T-helper 1 cell treated with Interleukin-12 subunit alpha and Interleukin-12 subunit beta and Interleukin-4 antibody, amounts not matched to agents 30 ng/mL and 1 ng/mL, for 36 hours (primary cell): ENCODE results near the gene CAPN9. TPM values are rescaled to one million over a fixed set of nuclear protein-coding genes. Genes with fewer than 3 reads are reported as not detected.

ENCODE experiments used
- intact Hi-C: fragments of 100-400 bp; cut with micrococcal nuclease; formaldehyde crosslinking; loops from one replicate; pipeline ENCODE4 v1.15.1; 2024
- total RNA-seq: library from RNA; stranded (reverse); gene quantifications from 2 replicates; pipeline ENCODE4 v1.2.3, GENCODE V29; 2022

Gene CAPN9
- total RNA-seq, 1 donor from 2014 or later = not detected

- intact Hi-C loops = no loop called here
Measured at GRCh38 chr1:230794871-230795605, 47.9 kb downstream of the CAPN9 start.

DNA sequence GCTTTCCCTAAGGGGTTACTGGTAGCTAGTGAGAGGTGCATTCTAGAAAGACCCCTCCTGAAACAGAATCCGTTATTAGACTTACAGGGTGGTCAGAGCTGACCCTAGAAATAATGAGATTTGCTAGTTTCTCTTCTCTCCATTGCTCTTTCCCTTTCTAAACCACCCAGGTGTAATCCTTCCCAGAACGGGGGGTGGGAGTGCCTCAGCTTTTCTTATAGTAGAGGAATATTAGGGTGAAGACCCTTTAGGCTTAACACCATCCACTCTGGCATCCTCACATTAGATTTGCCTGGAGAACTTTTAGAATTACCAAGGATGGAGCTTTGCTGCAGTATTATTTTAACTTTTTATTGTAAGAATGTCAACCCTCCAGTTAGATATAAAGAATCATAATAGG is 49.4 kb downstream of the CAPN9 start:
- intact Hi-C loops = no loop called here

- intact Hi-C loops = no loop called here
Measured at GRCh38 chr1:230797376-230797920, 50.3 kb downstream of the CAPN9 start.

- intact Hi-C loops = loop anchor here (1.0 kb wide), 1 partner anchor 413 kb away; no protein-coding TSS in a partner anchor
Measured at GRCh38 chr1:230797942-230798365, 50.8 kb downstream of the CAPN9 start.

DNA sequence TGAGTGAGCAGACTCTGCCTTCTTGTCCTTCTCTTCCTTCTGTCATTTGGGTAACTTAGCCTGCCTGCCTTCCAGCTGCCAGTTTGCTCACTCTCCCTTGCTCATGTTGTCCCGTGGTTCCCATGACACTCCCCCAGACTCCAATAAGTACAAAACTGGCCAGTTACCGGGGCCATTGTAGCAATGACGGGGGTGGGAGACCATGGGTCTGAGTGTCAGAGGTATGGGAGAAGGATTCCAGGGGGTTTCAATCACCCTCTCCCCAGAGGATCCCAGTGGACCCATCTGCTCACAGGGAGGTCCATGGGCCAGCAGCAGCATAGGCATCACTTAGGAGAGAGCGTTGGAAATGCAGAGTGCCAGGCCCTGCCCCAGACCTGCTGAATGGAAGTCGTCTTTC is 51.3 kb downstream of the CAPN9 start:
- intact Hi-C loops = loop anchor here (1.0 kb wide), 1 partner anchor 413 kb away; no protein-coding TSS in a partner anchor

- intact Hi-C loops = no loop called here
Measured at GRCh38 chr1:230800891-230801840, 54.0 kb downstream of the CAPN9 start.

DNA sequence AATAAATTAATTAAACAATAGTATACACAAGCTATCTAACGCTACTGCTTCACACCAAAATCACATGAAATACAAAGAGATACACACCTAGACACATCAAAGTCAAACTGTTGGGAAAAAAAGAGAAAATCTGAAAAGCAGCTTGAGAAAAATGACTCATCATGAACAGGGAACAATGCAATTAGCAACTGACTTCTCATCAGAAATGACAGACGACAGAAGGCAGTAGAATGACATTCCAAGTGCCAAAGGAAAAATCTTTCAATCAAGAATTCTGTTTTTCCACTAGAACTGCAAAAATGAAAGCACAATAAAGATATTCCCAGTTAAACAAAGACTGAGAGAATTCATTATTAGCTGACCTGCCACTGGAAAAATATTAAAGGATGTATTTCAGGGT is 57.2 kb downstream of the CAPN9 start:
- intact Hi-C loops = no loop called here

DNA sequence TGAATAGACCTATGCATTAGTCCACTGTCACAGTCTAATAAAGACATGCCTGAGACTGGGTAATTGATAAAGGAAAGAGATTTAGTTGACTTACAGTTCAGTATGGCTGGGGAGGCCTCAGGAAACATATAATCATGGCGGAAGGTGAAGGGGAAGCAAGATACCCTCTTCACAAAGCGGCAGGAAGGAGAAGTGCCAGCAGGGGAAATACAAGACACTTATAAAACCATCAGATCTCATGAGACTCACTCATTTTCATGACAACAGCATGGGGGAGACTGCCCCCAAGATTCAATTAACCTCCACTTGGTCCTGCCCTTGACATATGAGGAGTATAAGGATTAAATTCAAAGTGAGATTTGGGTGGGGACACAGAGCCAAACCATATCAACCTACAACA is 59.4 kb downstream of the CAPN9 start:
- intact Hi-C loops = no loop called here

DNA sequence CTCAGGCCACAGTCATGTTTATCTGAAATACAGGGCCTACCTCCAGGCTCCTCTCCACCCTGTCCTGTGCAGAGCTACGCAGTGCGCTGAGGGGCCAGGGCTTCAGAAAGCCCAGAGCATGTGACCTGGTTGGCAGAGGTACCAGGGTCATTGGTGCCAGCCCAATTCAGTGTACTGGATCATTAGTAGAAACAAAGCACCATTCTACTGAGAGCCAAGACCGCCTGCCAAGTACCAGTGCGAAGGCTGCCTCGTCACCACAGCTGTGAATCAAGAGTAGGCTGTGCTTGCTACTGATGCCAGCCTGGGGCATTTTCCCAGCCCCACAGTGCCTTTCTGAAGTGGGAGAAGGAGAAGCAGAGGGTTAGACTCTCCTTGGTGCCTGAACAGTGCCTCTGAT is 59.8 kb downstream of the CAPN9 start:
- intact Hi-C loops = no loop called here

DNA sequence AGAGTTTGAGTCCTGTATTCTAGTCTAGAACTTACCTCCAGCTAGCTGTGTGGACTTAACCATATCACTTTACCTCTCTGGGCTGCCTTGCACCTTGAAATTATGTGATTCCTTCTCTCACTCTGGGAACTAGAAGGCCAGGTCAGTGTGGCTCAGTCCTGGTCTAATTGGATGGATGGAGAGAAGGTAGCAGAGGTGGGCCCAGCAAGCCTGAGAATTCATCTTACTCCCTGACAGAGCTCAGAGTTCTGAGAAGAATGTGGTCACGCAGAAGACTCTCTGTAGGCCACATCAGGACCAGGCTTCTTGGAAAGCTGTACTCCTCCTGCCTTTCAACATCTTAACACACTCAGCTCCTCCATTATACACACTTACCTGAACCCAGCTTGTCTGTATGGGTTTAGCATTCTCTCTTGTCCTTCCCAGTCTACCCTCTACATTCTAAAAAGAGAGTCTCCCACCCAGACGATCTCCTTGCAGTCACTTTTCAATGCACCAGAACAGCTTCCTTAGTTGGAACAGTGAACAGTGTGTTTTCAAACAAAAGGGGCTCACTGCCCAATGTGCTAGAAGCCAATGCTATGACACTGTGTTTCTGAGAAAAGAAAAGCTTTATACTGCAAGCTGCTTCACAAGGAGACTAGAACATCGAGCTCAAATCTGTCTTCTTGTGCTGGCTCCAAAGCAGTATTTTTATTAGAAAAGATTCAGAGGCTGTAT is 60.5 kb downstream of the CAPN9 start:
- intact Hi-C loops = no loop called here

DNA sequence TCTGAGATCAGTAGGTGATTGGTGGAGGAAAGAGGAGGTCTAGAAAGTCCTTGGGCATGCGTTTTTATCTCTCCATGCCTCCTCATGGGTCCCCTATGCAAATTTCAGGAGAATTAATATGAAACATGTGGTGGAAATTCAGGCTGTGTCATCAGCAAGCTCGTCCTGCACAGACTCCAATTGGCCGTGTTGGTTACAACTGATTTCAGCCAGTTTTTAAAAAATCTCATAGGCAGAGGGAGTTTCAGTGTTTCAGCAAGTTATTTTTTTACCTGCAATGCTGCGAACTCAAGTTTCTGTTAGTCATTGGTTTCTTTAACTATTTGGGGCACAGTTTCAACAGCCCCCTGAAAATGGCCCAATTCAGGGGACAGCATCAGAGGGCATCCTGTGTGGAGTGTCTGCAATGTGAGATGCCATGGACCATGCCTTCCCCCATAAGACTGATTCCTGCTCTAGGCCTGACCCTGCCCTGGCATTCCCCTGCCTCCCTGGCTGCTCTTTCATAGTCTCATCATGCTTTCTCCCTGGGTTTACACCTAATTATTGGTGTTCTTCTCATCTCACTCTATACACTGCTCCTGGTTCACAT is 61.2 kb downstream of the CAPN9 start:
- intact Hi-C loops = no loop called here

DNA sequence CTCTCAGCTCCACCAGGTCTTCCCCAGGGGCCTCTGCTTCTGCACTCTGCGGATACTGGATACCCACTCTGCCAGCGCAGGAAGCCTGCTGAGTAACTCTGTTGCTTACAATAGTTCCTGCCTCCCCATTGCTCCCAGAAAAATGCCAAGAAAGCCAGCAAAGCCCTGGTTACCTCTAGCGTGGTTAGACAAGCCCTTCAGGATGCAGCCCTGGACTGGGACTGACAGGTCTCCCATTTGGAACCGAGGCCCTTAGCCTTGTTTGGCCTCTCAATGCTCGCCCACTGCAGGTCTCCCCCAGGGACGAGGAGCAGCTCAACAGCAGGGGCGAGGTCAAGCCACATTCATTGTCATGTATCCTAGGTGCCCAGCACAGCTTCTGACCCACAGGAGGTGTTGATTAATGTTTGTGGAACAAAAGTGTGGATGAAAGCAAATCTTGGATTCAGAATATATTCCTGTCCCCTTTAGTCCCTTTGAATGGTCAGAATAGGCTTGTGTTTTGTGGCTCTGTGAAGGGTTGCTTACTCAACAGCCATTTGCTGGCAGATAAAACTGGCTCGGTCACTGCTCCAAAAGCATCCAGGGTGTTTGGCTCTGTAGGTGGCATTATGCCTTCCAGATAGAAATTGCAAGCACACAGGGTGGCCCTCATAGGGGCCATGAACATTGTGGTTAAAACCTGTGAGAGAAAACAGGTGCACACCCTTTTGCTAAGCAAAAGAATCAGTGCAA is 62.2 kb downstream of the CAPN9 start:
- intact Hi-C loops = no loop called here

DNA sequence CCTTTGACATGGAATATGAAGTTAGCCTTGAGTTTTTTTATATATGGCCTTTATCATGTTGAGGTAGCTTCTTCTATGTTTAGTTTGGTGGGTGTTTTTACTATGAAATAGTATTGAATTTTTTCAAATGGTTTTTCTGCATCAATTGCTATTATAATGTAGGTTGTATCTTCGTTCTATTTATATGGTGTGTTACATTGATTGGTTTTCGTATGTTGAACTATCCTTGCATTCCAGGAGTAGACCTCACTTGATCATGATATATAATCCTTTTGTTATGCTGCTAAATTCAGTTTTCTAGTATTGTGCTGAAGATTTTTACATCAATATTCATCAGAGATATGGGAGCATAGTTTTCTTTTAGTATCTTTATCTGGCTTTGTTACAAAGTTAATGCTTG is 65.4 kb downstream of the CAPN9 start:
- intact Hi-C loops = no loop called here

GRCh38 chr1:230814949-230815692 is 67.9 kb downstream of the CAPN9 start:
- intact Hi-C loops = no loop called here

GRCh38 chr1:230816018-230816417 is 68.8 kb downstream of the CAPN9 start:
- intact Hi-C loops = no loop called here

GRCh38 chr1:230818367-230818766 is 71.2 kb downstream of the CAPN9 start:
- intact Hi-C loops = no loop called here

GRCh38 chr1:230818901-230819300 is 71.7 kb downstream of the CAPN9 start:
- intact Hi-C loops = no loop called here

DNA sequence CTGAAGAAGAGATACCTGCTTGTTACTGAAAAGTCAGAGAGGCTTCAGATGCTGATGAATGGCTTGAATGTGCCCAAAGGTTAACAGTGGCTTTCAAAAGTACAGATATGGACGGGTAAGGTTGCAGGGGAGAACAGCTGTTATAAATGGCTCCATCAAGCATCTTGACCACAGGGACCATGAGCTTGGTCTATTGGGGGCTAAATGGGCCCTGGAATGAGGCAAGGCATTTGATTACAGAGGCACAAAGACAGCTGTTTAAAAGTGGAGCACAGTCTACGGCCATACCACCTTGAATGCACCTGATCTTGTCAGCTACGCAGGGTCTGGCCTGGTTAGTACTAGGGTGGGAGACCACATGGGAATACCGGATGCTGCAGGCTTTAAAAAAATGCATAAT is 72.8 kb downstream of the CAPN9 start:
- intact Hi-C loops = no loop called here

DNA sequence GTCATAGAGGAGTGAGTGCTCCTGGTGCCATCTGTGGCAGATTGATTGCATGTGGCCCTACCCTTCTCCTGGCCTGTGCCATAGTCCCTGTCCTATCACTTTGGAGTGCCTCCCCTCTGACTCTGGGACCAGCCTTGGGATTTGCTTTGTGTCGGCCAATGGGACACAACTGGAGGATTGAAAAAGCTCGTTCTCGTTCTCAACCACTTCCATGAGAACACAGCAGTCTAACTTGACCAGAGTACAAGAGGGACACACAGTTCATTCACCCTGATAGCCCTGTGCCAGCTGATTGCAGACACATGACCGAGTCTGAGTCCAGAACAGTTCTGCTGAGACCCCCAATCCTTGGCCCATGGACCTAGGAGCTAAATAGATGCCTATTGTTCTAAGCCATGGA is 73.4 kb downstream of the CAPN9 start:
- intact Hi-C loops = no loop called here

- intact Hi-C loops = no loop called here
Measured at GRCh38 chr1:230821346-230821745, 74.2 kb downstream of the CAPN9 start.
